HG03280 (cell line): ENCODE results near the gene GIMAP8.
"Not testable (repeated sequence)": the region's sequence is repeated elsewhere in the genome, so short reads cannot be mapped to it uniquely, and the experiment has no call there.

Source experiments
- ATAC-seq: cut with Tn5 transposase; IDR thresholded peaks from one replicate; pipeline ENCODE4 v1.9.1; 2021; ENCODE audit warnings: mild to moderate bottlenecking, moderate library complexity; ENCODE audit not compliant: unreplicated experiment

The GIMAP8 gene

GRCh38 chr7:150507947-150508602 is 57.6 kb downstream of the GIMAP8 start:
- ATAC-seq = no peak

- ATAC-seq = no peak
Observed at GRCh38 chr7:150511048-150511447, 60.6 kb downstream of the GIMAP8 start.

- ATAC-seq = no peak
Observed at GRCh38 chr7:150513758-150514157, 63.3 kb downstream of the GIMAP8 start.

- ATAC-seq = peak; percentile 59
Observed at GRCh38 chr7:150514748-150515222, 64.4 kb downstream of the GIMAP8 start, which contains the start of gene GIMAP7. TSS of gene GIMAP7 (plus strand) at chr7:150514872. CDS start at chr7:150519975, 5,103 bp downstream.

GRCh38 chr7:150515248-150516147 is 65.1 kb downstream of the GIMAP8 start:
- peak; percentile 19 for ATAC-seq

GRCh38 chr7:150516956-150517745 is 66.7 kb downstream of the GIMAP8 start:
- ATAC-seq = no peak

- ATAC-seq = no peak
Observed at GRCh38 chr7:150519310-150519709, 68.9 kb downstream of the GIMAP8 start.

- no peak for ATAC-seq
Observed at GRCh38 chr7:150520145-150520544, 69.7 kb downstream of the GIMAP8 start.

- not testable (repeated sequence) for ATAC-seq
Observed at GRCh38 chr7:150522931-150523330, 72.5 kb downstream of the GIMAP8 start.

- ATAC-seq = no peak
Observed at GRCh38 chr7:150524018-150524417, 73.6 kb downstream of the GIMAP8 start.
